PC-9 (cell line): ENCODE results near the gene CEL. TPM values are rescaled to one million over a fixed set of nuclear protein-coding genes. Genes with fewer than 3 reads are reported as not detected.

Experiments used
- BruUV-seq: library from RNA; stranded (reverse); fragments of 400-500 nt; replicated peaks from 2 replicates; lab custom pipeline; 2021; lab: Mats Ljungman, UMichigan
- CTCF ChIA-PET: fragments of 300-600 bp; sonication (Branson Sonifier 250); formaldehyde crosslinking; loops from one replicate; lab custom pipeline; 2022; ENCODE audit warnings: antibody characterized with exemption; lab: Charles Lee
- POLR2A ChIA-PET: fragments of 300-600 bp; sonication (Branson Sonifier 250); formaldehyde crosslinking; loops from one replicate; lab custom pipeline; 2022; ENCODE audit warnings: antibody characterized with exemption; ENCODE audit not compliant: unreplicated experiment; lab: Charles Lee
- DNase-seq, 2 experiments: peaks; one replicate each; pipeline versions ENCODE4 v3.0.0 to v3.0.0-alpha.2; 2015 to 2022; ENCODE audit warnings: mixed read lengths in 1 of 2
- H2AFZ ChIP-seq: fragments of 200-600 bp; sonication (generic); 2 replicates; pipeline ENCODE4 v1.8.1; 2017; ENCODE audit warnings: antibody characterized with exemption
- H3F3A ChIP-seq: fragments of 200-600 bp; sonication (generic); 2 replicates; pipeline ENCODE4 v1.8.1; 2017; ENCODE audit warnings: antibody characterized with exemption, mild to moderate bottlenecking, low read depth; ENCODE audit not compliant: insufficient read depth
- H3K27ac ChIP-seq: fragments of 200-600 bp; sonication (generic); 2 replicates; pipeline ENCODE4 v1.6.1; 2016; ENCODE audit warnings: mixed run types
- H3K27me3 ChIP-seq: fragments of 200-600 bp; sonication (generic); 2 replicates; pipeline ENCODE4 v1.6.1; 2016; ENCODE audit warnings: low read depth, mixed run types; ENCODE audit not compliant: insufficient read depth
- H3K36me3 ChIP-seq: fragments of 200-600 bp; sonication (generic); 2 replicates; pipeline ENCODE4 v1.6.1; 2016; ENCODE audit warnings: low read depth, mixed run types
- H3K4me1 ChIP-seq: fragments of 200-600 bp; sonication (generic); replicated peaks from 2 replicates; pipeline ENCODE4 v1.6.1; 2016; ENCODE audit warnings: mixed run types; ENCODE audit not compliant: insufficient read depth
- H3K4me2 ChIP-seq: fragments of 200-600 bp; sonication (generic); 2 replicates; pipeline ENCODE4 v1.6.1; 2017; ENCODE audit warnings: mixed run types
- H3K4me3 ChIP-seq: fragments of 200-600 bp; sonication (generic); 2 replicates; pipeline ENCODE4 v1.6.1; 2016; ENCODE audit warnings: mixed run types
- H3K79me2 ChIP-seq: fragments of 200-600 bp; sonication (generic); 2 replicates; pipeline ENCODE4 v1.6.1; 2017; ENCODE audit warnings: low read depth, mixed run types
- H3K9me2 ChIP-seq: fragments of 200-600 bp; sonication (generic); 2 replicates; pipeline ENCODE4 v1.8.1; 2017; ENCODE audit warnings: mild to moderate bottlenecking; ENCODE audit not compliant: insufficient read depth
- H3K9me3 ChIP-seq: fragments of 200-600 bp; sonication (generic); 2 replicates; pipeline ENCODE4 v1.8.1; 2016; ENCODE audit warnings: low read depth; ENCODE audit not compliant: insufficient read depth
- H4K20me1 ChIP-seq: fragments of 200-600 bp; sonication (generic); 2 replicates; pipeline ENCODE4 v1.8.1; 2017; ENCODE audit not compliant: insufficient read depth
- EZH2 ChIP-seq: fragments of 200-600 bp; sonication (generic); IDR thresholded peaks from 2 replicates; pipeline ENCODE4 v1.8.0; 2017; ENCODE audit warnings: antibody characterized with exemption, low read depth
- intact Hi-C: fragments of 100-400 bp; cut with micrococcal nuclease; formaldehyde crosslinking; loops from one replicate; pipeline ENCODE4 v1.10.0; 2022; ENCODE audit not compliant: unreplicated experiment
- total RNA-seq: library from RNA; stranded (reverse); gene quantifications from 2 replicates; pipeline ENCODE4 v1.2.3, GENCODE V29; 2021
- TF ChIP-seq, protein P1 (sequence below): fragments of 200-600 bp; sonication (generic); conservative IDR thresholded peaks from 2 replicates; pipeline ENCODE4 v1.6.1; 2017; ENCODE audit warnings: mixed run types, antibody characterized with exemption, mild to moderate bottlenecking, moderate library complexity

Gene CEL
- total RNA-seq, 1 experiment from 2014 or later, result 2.7 TPM

DNA sequence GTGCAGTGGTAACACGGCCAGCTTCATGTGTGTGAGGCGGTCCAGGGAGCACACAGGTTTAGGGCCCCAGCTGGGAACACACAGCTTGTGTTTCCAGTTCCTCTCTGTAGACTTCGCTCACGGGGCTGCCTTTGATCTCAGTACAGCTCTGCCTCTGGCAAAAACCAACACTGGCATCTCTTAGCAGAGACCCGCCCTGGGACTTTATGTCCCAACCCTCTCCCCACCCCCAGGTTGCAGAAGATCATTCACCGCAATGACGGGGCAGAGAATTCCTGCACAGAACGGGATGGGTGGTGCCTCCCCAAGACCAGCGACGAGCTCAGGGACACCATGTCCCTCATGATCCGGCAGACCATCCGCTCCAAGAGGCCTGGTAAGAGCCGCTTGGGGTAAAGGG, 5.2 kb upstream of the CEL start:
- intact Hi-C loops, result no loop called here
- no TSS peak for BruUV-seq
- Histone ChIP-seq H3K27me3 (no peaks in the 10 kb centered on the region), H3K79me2 (no peaks in the 10 kb centered on the region), H3K9me3 (no peaks in the 10 kb centered on the region), H2AFZ (no peak overlapping the region), H3K9me2 (no peaks in the 10 kb centered on the region), H3K4me2 (no peak overlapping the region), H3K27ac (no peak overlapping the region), H3K4me1 (no peaks in the 10 kb centered on the region), H4K20me1 (no peaks in the 10 kb centered on the region), H3K4me3 (no peak overlapping the region), H3F3A (no peaks in the 10 kb centered on the region; the same call in 1 of the 2 replicates), H3K36me3 (no peaks in the 10 kb centered on the region)
- POLR2A ChIA-PET, result no interaction called here
- no peak for DNase-seq
- CTCF ChIA-PET, result no interaction called here
- TF ChIP-seq, protein P1, sequence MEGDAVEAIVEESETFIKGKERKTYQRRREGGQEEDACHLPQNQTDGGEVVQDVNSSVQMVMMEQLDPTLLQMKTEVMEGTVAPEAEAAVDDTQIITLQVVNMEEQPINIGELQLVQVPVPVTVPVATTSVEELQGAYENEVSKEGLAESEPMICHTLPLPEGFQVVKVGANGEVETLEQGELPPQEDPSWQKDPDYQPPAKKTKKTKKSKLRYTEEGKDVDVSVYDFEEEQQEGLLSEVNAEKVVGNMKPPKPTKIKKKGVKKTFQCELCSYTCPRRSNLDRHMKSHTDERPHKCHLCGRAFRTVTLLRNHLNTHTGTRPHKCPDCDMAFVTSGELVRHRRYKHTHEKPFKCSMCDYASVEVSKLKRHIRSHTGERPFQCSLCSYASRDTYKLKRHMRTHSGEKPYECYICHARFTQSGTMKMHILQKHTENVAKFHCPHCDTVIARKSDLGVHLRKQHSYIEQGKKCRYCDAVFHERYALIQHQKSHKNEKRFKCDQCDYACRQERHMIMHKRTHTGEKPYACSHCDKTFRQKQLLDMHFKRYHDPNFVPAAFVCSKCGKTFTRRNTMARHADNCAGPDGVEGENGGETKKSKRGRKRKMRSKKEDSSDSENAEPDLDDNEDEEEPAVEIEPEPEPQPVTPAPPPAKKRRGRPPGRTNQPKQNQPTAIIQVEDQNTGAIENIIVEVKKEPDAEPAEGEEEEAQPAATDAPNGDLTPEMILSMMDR, result no peak
- no peak for TF ChIP-seq EZH2

DNA sequence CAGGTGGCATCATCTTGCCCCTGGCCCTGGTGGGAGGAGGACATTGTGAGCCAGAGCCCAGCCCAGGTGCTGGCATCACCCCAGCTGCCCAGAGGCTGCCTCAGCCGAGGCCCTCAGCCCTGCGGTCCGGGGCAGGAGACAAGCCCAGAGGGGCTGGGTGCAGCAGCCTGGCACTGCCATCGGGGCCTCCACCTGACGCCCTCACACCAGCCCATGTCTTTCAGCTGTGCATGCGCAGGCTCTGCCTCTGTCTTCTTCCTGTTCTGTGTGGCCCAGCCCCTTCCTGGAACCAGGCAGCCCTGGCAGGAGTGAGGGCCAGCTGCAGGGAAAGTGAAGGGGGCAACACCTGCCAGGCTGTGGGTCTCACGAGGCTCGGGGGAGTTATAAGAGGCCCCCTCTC, 4.8 kb upstream of the CEL start:
- Histone ChIP-seq H3K9me3 (no peaks in the 10 kb centered on the region), H3K4me2 (no peak overlapping the region), H3K27me3 (no peaks in the 10 kb centered on the region), H3K36me3 (no peaks in the 10 kb centered on the region), H2AFZ (no peak overlapping the region), H3K79me2 (no peaks in the 10 kb centered on the region), H3K27ac (no peak overlapping the region), H3F3A (no peaks in the 10 kb centered on the region; the same call in 1 of the 2 replicates), H3K9me2 (no peaks in the 10 kb centered on the region), H4K20me1 (no peaks in the 10 kb centered on the region), H3K4me1 (no peaks in the 10 kb centered on the region), H3K4me3 (no peak overlapping the region)
- no peak for DNase-seq
- BruUV-seq, result no TSS peak
- no peak for TF ChIP-seq EZH2
- TF ChIP-seq, protein P1, result no peak
- ChIA-PET POLR2A (no interaction called here), CTCF (no interaction called here)
- intact Hi-C loops, result no loop called here

DNA sequence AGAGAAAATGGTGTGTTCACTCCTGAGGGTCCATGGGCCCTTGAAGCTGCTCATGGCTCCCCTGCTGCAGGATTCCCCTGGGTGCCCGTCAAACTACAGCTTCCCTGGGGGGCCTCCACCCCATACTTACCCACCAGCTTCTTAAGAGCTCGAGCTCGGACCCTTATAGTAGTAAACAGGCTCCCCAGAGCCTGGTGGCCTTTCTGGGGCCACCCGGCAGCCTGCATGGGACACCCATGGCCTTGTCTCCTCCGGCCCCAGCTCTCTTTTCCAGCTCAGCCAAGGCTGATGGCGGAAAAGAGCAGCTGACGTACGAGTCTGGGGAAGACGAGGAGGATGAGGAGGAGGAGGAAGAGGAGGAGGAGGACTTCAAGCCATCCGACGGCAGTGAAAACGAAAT, 4.2 kb upstream of the CEL start:
- no TSS peak for BruUV-seq
- POLR2A ChIA-PET, result no interaction called here
- Histone ChIP-seq H3K79me2 (no peaks in the 10 kb centered on the region), H2AFZ (no peak overlapping the region), H3K4me1 (no peaks in the 10 kb centered on the region), H4K20me1 (no peaks in the 10 kb centered on the region), H3K9me3 (no peaks in the 10 kb centered on the region), H3K36me3 (no peaks in the 10 kb centered on the region), H3K4me3 (no peak overlapping the region), H3K4me2 (no peak overlapping the region), H3K27me3 (no peaks in the 10 kb centered on the region), H3K9me2 (no peaks in the 10 kb centered on the region), H3F3A (no peaks in the 10 kb centered on the region; the same call in 1 of the 2 replicates), H3K27ac (no peak overlapping the region)
- CTCF ChIA-PET, result no interaction called here
- no peak for DNase-seq
- TF ChIP-seq, protein P1, result no peak
- no peak for TF ChIP-seq EZH2
- intact Hi-C loops, result no loop called here
